Fibroblast of lung (primary cell): ENCODE data around the gene INPP4A.

Source experiments
- CTCF ChIP-seq, 2 donors: IDR thresholded peaks in 1 of 2; conservative IDR thresholded peaks in 1 of 2; 1 replicate in 1 of 2; 2 replicates in 1 of 2; pipeline ENCODE4 v1.5.1; 2011 to 2012; ENCODE audit warnings: low read length in 2 of 2, control low read depth in 1 of 2, inconsistent platforms in 1 of 2, low read depth in 1 of 2, mild to moderate bottlenecking in 1 of 2
- EZH2 ChIP-seq: IDR thresholded peaks from 2 replicates; pipeline ENCODE4 v1.5.1; 2012; ENCODE audit warnings: low read length, control low read depth, mild to moderate bottlenecking; ENCODE audit errors: missing control alignments

DNA sequence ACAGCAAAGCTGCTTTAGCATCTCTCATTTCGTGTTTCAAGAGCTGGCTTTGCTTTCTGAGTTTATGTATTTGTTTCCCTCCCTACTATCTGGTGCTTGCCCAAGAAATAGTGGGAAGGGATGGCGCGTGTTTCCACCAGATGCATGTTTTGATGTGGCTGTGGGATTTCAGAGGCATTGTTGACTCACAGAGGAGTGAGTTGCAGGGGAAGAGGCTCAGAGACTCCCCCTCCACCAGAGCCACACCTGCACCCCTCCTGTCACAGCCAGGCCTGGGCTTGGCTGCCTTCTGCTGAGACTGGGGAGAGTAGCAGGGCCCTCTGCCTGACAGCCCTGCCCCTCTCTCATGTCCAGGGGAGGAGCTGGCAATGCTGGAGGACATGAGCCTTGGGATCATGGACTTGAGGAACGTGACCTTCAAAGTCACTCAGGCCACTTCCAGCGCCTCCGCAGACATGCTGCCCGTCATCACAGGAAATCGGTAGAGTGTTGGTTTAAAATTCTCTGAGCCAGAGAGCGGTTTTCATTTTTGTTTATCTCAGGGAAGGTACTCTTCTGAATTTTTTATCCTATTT lies 120.7 kb downstream of the INPP4A start:
- no peak for TF ChIP-seq CTCF (conservative IDR thresholded peaks at IDR 0.05 in 1 of 2, IDR thresholded peaks at IDR 0.05 in 1 of 2; ENCODE audit: low read depth in 1 of 2, low read length in 2 of 2)
- no peak for TF ChIP-seq EZH2
